Measurements from ENCODE around the gene FIGN. TPM values are rescaled to one million over a fixed set of nuclear protein-coding genes. Genes with fewer than 3 reads are reported as not detected.

The FIGN gene
- total RNA-seq, 1 experiment from 2014 or later: 14.6 TPM

GRCh38 chr2:163573652-163574051, 162.2 kb downstream of the FIGN start:
- H2BK5ac ChIP-seq (ENCODE audit: insufficient read length, low read length): no peak overlapping the region
- H3T11ph ChIP-seq (ENCODE audit: low read length): no peak overlapping the region
- H4K5ac ChIP-seq (ENCODE audit: insufficient read length, low read depth, low read length): no peak overlapping the region
- Mint-ChIP-seq H3K27ac (no peak overlapping the region), H3K36me3 (ENCODE audit: insufficient read depth in 1 of 3, low read depth in 3 of 3) (no peaks in the 10 kb centered on the region), H3K9me3 (no peaks in the 10 kb centered on the region), H3K27me3 (ENCODE audit: low read depth) (no peaks in the 10 kb centered on the region), H3K4me1 (no peaks in the 10 kb centered on the region), H3K4me3 (no peak overlapping the region)
- DNase-seq: no peak
- no peak overlapping the region for H3K9ac ChIP-seq (ENCODE audit: extremely low read depth, insufficient read length, low read length)
- TF ChIP-seq CTCF (conservative IDR thresholded peaks at IDR 0.05): no peak
- WGBS (ENCODE audit: extremely low coverage, insufficient read length, low lambda C conversion rate): no CpG with 5 or more reads among the region's 1 CpG
- no peak overlapping the region for H3K14ac ChIP-seq (ENCODE audit: insufficient read depth, low read length)
- no peaks in the 10 kb centered on the region for H3K79me2 ChIP-seq (ENCODE audit: insufficient read depth, low read length)
- no peak overlapping the region for H3K56ac ChIP-seq (ENCODE audit: insufficient read length, low read depth, low read length)
- H3K18ac ChIP-seq (ENCODE audit: insufficient read length, low read depth, low read length): no peak overlapping the region
- no peak overlapping the region for H2AK5ac ChIP-seq (ENCODE audit: insufficient read length, low read length)
- H3K79me1 ChIP-seq (ENCODE audit: insufficient read depth, low read depth, low read length, poor library complexity, severe bottlenecking): no peaks in the 10 kb centered on the region
- no peak overlapping the region for H2BK12ac ChIP-seq (ENCODE audit: insufficient read length, low read depth, low read length)
- H3K27me3 ChIP-seq (ENCODE audit: insufficient read depth, low read length): no peaks in the 10 kb centered on the region
- H4K91ac ChIP-seq (ENCODE audit: insufficient read length, low read depth, low read length): no peak overlapping the region
- H2BK120ac ChIP-seq (ENCODE audit: low read depth, low read length, poor library complexity, severe bottlenecking): no peak overlapping the region
- H3K9me3 ChIP-seq (ENCODE audit: control insufficient read depth, low read depth, low read length): no peaks in the 10 kb centered on the region
- no peak overlapping the region for H3K4me2 ChIP-seq (ENCODE audit: insufficient read depth, insufficient read length, low read length)
- H3K27ac ChIP-seq (ENCODE audit: insufficient read length, low read depth, low read length): no peak overlapping the region
- H2BK20ac ChIP-seq (ENCODE audit: low read depth, low read length, poor library complexity, severe bottlenecking): no peak overlapping the region
- H3K4ac ChIP-seq (ENCODE audit: low read depth, low read length): no peak overlapping the region
- no peaks in the 10 kb centered on the region for H3K23me2 ChIP-seq (ENCODE audit: insufficient read length, low read depth, low read length, poor library complexity, severe bottlenecking)
- H3K4me1 ChIP-seq (ENCODE audit: insufficient read depth, low read length): no peaks in the 10 kb centered on the region
- no peak overlapping the region for H4K8ac ChIP-seq (replicated peaks; ENCODE audit: insufficient read length, low read depth, low read length)
- no peak overlapping the region for H2BK15ac ChIP-seq (ENCODE audit: low read depth, low read length)
- H4K20me1 ChIP-seq (ENCODE audit: control insufficient read depth, insufficient read depth, insufficient read length): no peaks in the 10 kb centered on the region
- H2AFZ ChIP-seq (ENCODE audit: low read length): no peak overlapping the region
- no peak overlapping the region for H3K23ac ChIP-seq (ENCODE audit: insufficient read length, low read depth, low read length)

All from H9 (cell line).